Measurements from ENCODE around the gene CBX8.

DNA sequence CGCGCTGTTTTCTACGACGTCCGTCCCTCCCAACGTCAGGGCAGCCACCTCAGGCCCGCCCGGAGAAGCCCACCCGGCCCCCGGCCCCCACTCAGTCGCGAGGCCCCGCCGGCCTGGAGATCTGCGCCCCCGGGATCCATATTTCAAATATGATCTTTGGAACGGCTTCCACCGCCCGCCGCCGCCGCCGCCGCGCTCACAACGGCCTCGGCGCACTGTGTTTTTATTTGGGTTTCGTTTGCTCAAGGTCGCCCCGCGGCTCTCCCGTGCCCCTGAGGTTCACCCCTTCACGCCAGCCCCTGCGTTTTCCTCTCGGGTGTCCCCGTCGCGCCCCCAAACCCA is 46.6 kb upstream of the CBX8 start:
- no peak for TF ChIP-seq CTCF (conservative IDR thresholded peaks at IDR 0.05 in 1 of 2, IDR thresholded peaks at IDR 0.05 in 1 of 2; ENCODE audit: extremely low read depth in 1 of 2, insufficient read depth in 1 of 2, low read depth in 1 of 2, low read length in 2 of 2)
- TF ChIP-seq EZH2 (IDR thresholded peaks at IDR 0.05; ENCODE audit: borderline replicate concordance, low read length) = no peak

All from mammary epithelial cell (primary cell).